HG03039 (cell line): ENCODE measurements around the gene SCMH1.
A peak's percentile ranks its signal among the peaks of the same experiment; 100 is the strongest.

Experiments used
- ATAC-seq: cut with Tn5 transposase; IDR thresholded peaks from one replicate; pipeline ENCODE4 v1.9.1; 2021; ENCODE audit warnings: mild to moderate bottlenecking, moderate library complexity; ENCODE audit not compliant: unreplicated experiment

The SCMH1 gene

DNA sequence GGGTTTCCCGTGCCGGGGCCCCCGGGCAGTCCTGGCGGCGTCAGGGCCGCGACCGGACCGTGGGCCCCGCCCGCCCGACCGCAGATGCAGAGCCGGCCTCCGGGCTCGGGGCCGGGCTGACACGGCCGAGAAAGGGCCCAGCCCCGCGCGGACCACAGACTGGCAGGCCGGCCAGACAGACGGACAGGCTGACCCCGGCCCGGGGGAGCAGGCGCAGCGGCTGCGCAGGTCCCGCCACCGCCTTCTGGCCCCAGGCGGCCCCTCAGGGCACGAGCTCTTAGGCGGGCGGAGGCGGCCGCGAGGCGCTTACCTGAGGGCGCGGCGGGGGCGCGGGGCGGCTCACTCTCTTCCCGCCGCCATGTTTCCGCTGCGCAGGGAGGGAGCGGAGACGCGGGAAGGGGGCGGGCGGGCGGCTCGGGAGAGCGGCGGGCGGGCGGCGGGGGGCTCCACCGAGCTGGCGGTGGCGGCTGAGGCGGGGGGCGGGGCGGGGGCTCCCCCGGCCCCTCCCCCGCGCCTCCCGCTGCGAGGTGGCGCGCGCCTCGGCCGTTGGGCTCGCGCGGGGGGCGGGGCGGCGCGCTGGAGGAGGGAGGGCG, at the start of gene SCMH1:
SCMH1 (minus strand) TSS at position 558 of the 593 bp plus-strand sequence. CDS start 56,173 bp downstream, outside the sequence.
- ATAC-seq = peak; percentile 45

DNA sequence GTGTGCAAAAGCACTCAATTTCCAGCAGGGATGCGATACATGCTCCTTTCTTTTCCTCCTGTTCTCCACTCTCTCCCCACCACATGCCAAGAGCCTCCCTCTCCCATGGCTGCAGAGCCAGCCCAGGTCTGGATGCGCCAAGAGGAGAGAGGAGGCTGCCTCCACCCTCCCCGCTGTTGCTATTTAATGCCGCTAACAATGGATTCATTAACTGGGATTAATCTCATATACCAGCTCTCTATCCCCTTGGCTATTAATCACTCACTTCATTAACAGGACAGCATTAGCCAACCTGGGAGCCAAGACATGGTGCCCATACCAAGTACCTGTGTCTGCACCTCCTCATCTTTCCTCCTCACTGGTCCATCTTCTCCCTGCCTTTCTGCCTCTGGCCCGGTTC, 49.1 kb upstream of the SCMH1 start:
- ATAC-seq = no peak

DNA sequence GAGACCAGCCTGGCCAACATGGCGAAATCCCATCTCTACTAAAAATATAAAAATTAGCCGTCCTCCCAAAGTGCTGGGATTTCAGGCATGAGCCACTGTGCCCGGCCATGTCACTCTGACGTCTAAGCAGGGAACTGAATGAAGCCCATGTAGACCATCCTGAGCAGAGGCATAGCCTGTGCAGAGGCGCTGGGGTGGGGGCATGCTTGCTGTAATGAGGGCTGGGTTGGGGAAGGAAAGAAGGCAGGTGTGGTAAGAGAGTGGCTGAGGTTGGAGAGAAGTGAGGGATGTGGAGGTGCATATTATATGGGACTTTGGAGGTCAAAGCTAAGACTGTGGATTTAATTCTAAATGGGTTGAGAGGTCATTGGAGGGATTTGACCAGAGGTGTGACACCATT, 47.1 kb upstream of the SCMH1 start:
- ATAC-seq = no peak

- ATAC-seq = no peak
Measured at GRCh38 chr1:41286992-41287391, 44.9 kb upstream of the SCMH1 start.

DNA sequence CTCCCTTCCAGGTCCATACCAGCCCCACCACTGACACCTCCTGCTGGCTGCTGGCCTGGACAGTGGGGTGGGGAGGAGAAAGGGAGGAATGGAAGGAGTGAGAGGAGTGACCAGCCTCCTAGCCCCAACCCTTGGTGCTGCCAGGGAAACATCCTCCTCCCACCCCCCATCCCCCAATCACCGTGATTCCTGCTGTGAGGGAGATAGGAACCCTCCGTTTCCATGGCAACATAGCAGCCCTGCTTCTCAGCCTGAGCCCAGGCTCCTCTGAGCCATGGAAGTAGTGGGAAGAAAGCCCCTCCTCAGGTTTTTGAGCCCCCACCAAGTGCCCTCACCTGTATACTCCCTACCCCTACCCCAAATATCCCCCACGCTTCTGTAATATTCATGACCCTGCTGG, 44.4 kb upstream of the SCMH1 start:
- ATAC-seq = no peak

DNA sequence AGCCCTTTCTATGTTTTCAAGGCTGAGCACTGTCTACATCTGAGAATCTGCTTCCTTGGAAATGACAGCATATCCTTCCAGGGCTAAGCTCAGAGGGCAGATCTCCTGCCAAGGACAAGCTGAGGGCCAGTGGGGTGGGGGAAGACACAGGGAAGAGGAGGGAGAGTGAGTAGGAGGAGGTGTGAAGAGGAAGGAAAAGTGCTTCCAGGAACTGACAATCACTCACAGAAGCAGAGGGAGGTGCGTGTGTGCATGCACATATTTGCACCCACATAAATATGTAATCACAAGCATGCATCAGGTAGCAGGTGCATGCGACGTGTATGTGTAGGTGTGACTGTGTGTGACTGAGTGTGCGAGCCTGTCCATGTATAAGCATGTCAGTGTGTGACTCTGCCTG, 43.7 kb upstream of the SCMH1 start:
- ATAC-seq = no peak

GRCh38 chr1:41284121-41284520, 42.0 kb upstream of the SCMH1 start:
- no peak for ATAC-seq

- no peak for ATAC-seq
Measured at GRCh38 chr1:41282679-41283317, 40.7 kb upstream of the SCMH1 start.

- ATAC-seq = no peak
Measured at GRCh38 chr1:41281334-41281733, 39.2 kb upstream of the SCMH1 start.

DNA sequence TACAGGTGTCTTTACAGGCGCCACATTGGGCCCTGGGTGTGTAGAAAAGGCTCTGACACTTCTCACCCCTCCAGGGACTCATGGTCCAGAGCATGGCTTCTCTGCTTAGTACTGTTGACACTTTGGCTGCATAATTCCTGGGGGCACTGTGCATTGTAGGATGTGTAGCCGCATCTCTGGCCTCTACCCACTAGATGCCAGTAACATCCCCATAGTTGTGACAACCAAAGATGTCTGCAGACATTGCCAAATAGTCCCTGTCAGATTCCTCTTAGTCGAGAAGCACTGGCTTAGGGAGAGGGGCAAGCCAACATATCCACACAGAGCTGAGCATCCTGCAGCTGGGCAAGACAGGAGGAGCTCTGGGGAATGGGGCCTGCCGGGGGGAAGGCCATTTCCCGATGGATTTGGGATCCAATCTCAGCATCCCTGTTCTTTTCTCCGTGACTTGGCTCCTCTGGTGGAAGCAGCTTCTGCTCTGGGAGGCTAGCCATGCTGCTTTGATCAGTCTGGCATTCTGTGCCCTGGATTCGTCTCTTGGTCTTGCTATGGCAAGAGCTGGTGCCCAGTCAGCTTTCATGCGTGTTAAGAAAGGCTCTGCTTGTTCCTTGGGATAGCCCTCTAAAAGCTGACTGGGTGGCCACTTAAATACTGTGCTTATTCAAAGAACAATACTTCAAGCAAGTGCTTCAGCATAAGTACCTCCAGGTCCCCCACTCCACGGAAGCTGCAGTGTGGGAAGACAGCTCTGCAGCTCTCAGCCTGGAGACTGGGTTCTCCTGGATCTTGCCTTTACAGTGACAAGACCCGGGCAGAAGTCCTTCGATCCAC, 38.3 kb upstream of the SCMH1 start:
- ATAC-seq = no peak

DNA sequence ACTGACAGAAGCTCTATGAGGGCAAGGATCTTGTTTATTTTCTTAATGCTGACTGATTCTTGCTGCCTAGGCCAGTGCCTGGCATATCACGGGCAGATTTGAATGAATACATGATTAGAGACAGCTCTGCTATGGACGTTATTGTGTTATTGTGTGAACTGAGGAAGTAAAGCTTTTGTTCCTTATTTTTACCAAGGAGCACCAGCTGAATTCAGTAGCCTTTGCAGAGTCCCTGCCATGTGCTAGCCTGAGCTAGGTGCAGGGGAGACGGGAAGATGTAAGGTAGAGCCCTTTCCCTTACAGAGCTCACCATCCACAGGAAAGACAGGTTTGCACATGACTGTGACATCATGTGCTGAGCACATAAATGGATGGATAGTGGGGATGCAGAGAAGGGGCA, 36.0 kb upstream of the SCMH1 start:
- ATAC-seq = no peak

DNA sequence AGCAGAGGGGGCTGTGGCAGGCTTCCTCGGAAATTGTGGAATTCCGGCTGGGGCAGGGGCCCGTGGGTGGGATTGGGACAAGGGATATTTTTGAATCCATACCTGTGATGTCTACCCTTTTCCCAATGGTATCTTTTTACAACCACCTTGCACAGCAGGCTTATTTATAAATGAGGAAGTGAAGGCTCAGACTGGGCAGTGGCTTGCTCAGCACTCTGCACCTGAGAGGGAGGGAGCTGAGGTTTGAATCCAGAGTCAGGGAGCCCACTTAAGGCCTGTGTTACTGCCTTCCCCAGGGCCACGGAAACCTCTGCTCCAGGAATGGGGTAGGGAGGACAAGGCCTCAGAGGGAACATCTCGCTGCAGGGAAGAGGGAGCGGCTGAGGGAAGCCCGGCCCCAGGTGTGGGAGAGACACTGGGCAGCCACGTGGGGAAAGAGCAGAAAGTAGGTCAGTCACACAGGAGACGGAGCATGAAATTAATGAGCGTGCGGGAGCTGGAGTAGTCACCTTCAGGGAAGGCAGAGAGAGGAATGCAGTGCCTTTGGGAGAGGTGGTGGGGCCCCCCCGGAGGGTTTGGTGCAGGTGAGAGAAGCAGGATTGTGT, 35.4 kb upstream of the SCMH1 start:
- ATAC-seq = no peak

- no peak for ATAC-seq
Measured at GRCh38 chr1:41275831-41276230, 33.7 kb upstream of the SCMH1 start.

DNA sequence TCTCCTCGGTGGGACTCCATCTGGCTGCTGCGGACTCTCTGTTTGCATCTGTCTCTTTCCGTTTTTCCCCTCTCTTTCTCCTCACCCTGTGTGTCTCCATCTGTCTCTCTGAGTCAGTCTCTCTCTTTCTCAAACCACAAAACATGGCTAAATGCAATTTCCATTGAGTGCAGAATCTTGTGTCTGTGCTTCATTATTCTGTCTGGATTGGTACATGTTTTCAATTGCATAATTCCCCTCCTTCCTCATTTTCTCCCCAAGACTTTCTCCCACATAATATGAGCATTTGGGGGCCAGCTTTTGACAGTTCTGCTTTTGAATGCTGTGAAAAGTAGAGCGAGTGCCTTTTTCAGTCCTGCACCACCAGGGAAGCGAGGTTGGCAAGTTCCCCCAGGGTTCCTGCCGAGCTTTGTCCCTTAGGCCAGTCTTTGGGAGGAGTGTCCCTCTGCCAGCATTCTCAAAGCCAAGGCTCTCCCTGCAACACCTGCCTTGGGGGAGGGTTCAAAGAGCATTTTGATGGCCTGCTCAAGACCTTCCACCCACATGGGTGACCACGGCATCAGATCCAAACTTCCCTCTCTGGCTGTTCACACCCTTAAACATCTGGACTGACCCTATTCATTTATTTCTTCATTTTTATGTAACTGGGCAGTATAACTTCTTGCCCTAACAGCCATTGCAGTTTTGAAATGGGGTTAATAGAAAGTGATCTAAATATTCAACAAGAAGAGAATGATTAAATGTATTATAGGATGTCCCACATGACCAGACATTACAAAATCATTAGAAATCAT, 32.8 kb upstream of the SCMH1 start:
- ATAC-seq = no peak

DNA sequence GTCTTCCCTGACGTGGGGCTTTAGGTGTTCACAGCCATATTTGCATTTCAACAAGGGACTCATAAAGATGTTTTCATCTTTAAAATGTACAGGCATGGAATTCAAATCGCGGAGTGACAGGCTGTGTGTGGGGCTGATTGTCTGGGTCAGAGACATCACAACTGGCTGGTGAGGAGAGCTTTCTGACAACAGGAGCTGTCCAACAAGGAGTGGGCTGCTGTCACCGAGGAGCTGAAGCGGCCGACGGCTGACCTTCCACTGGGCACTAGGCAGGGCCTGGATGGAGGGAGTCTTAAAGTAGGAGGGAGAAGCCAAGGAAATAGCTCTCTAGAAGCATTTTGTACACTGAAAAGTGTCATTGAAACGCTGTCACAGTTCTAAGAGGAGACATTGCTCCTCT, 30.5 kb upstream of the SCMH1 start:
- ATAC-seq = no peak

- no peak for ATAC-seq
Measured at GRCh38 chr1:41268154-41268770, 26.2 kb upstream of the SCMH1 start.

GRCh38 chr1:41261926-41262618, 20.0 kb upstream of the SCMH1 start:
- ATAC-seq = no peak

GRCh38 chr1:41260768-41261167, 18.7 kb upstream of the SCMH1 start:
- ATAC-seq = no peak

DNA sequence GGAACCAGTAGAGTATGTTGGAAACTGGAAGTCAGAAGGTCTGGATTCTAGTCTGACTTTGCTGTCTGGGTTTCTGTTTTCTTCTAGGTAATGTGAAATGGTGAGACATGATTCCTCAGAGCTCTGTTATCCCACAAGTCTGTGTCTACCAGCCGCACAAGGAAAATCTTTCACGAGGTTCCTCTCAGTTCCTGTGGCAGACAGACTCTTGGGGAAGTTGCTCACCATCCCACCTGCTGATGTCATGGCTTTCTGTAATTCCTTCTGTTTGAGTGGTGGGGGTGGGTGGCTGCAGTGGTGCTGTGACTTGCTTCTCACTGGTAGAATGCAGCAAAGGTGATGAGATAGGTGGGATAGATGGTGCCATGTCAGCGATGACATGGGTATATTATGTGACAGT, 17.1 kb upstream of the SCMH1 start:
- no peak for ATAC-seq

GRCh38 chr1:41255978-41256377, 13.9 kb upstream of the SCMH1 start:
- ATAC-seq = no peak
